HepG2 (cell line): ENCODE results near the gene ZNF112. TPM values are rescaled to one million over a fixed set of nuclear protein-coding genes. Genes with fewer than 3 reads are reported as not detected.

Experiments
- ATAC-seq: fragments of 200-7000 bp; cut with Tn5 transposase; 3 replicates; pipeline ENCODE4 v1.9.1; 2020; ENCODE audit warnings: mild to moderate bottlenecking, moderate library complexity
- BruUV-seq: library from RNA; stranded (reverse); fragments of 400-500 nt; replicated peaks from 2 replicates; lab custom pipeline; 2021; lab: Mats Ljungman, UMichigan
- CTCF ChIA-PET: fragments of 300-600 bp; formaldehyde crosslinking; extraction: SDS; loops from one replicate; lab custom pipeline; 2021; ENCODE audit warnings: low total read pairs, inconsistent platforms, low intra/inter-chr PET ratio; lab: Yijun Ruan, JAX
- POLR2A ChIA-PET: fragments of 350-600 bp; sonication (Branson Sonifier 250); formaldehyde crosslinking; loops from one replicate; lab custom pipeline; 2020; ENCODE audit warnings: antibody characterized with exemption, inconsistent platforms; lab: Yijun Ruan, JAX
- DNase-seq: peaks from one replicate; pipeline ENCODE4 v3.0.0-alpha.2; 2015; ENCODE audit warnings: low spot score
- FAIRE-seq: peaks from 3 replicates; lab custom pipeline; 2011; peaks lifted over from hg19 to GRCh38; lab: Jason Lieb, UNC
- H2AFZ ChIP-seq: one replicate; pipeline ENCODE4 v1.6.1; 2011; ENCODE audit warnings: low read length, inconsistent platforms
- H3K27ac ChIP-seq: fragments of 300-600 bp; 3 replicates; pipeline ENCODE4 v1.8.0; 2011; ENCODE audit warnings: mixed run types, mild to moderate bottlenecking, mixed read lengths, low read length, inconsistent platforms; ENCODE audit not compliant: insufficient read depth; ENCODE audit errors: extremely low read length
- H3K27me3 ChIP-seq, 2 experiments: fragments of 200-600 bp in 1 of 2; 2 replicates in 1 of 2; 3 replicates in 1 of 2; pipeline versions ENCODE4 v1.6.0 to v1.8.0; 2011; ENCODE audit warnings: low read length in 2 of 2, mild to moderate bottlenecking in 2 of 2, moderate library complexity in 2 of 2, inconsistent platforms in 1 of 2; ENCODE audit not compliant: insufficient read depth in 2 of 2, control insufficient read depth in 1 of 2
- H3K36me3 ChIP-seq, 2 experiments: fragments of 200-600 bp in 1 of 2; replicated peaks in 1 of 2; 2 replicates in 1 of 2; 3 replicates in 1 of 2; pipeline versions ENCODE4 v1.5.1 to v1.8.0; 2011; ENCODE audit warnings: low read length in 2 of 2, inconsistent platforms in 1 of 2; ENCODE audit not compliant: insufficient read depth in 2 of 2, control insufficient read depth in 1 of 2
- H3K4me1 ChIP-seq: 2 replicates; pipeline ENCODE4 v1.5.1; 2012; ENCODE audit warnings: low read length, inconsistent platforms; ENCODE audit not compliant: insufficient read depth
- H3K4me2 ChIP-seq: 2 replicates; pipeline ENCODE4 v1.6.0; 2011; ENCODE audit warnings: low read depth, low read length, inconsistent platforms
- H3K4me3 ChIP-seq, 3 experiments: fragments of 200-600 bp in 1 of 3; sonication (generic), shearing (Covaris generic) in 1 of 3; replicated peaks in 1 of 3; 2 replicates each; pipeline ENCODE4 v1.5.1; 2011 to 2016; ENCODE audit warnings: low read length in 3 of 3, inconsistent platforms in 2 of 3, low read depth in 2 of 3, mild to moderate bottlenecking in 2 of 3, control low read depth in 1 of 3, mixed read lengths in 1 of 3; ENCODE audit not compliant: insufficient read depth in 1 of 3
- H3K79me2 ChIP-seq: one replicate; pipeline ENCODE4 v1.6.1; 2011; ENCODE audit warnings: low read length, inconsistent platforms; ENCODE audit not compliant: insufficient read depth
- H3K9ac ChIP-seq: 2 replicates; pipeline ENCODE4 v1.6.0; 2011; ENCODE audit warnings: mild to moderate bottlenecking, low read depth, low read length, inconsistent platforms; ENCODE audit not compliant: insufficient read depth
- H3K9me3 ChIP-seq: 2 replicates; pipeline ENCODE4 v1.5.1; 2012; ENCODE audit warnings: mild to moderate bottlenecking, low read length
- H4K20me1 ChIP-seq: 2 replicates; pipeline ENCODE4 v1.6.0; 2011; ENCODE audit warnings: inconsistent platforms, mild to moderate bottlenecking, low read length, moderate library complexity; ENCODE audit not compliant: insufficient read depth
- CEBPB ChIP-seq: IDR thresholded peaks from 2 replicates; pipeline ENCODE4 v1.6.1; 2011; ENCODE audit warnings: low read depth, low read length, improper control_type of control experiment, borderline replicate concordance
- GATAD2A ChIP-seq: IDR thresholded peaks from 2 replicates; pipeline ENCODE4 v1.6.1; 2016
- NR0B2 ChIP-seq: sonication (generic); formaldehyde crosslinking; IDR thresholded peaks from 2 replicates; pipeline ENCODE4 v1.4.0; 2020; ENCODE audit warnings: mild to moderate bottlenecking, missing genetic modification reagents
- SETDB1 ChIP-seq: sonication (generic); formaldehyde crosslinking; IDR thresholded peaks from 2 replicates; pipeline ENCODE4 v1.5.1; 2020; ENCODE audit warnings: missing genetic modification reagents, mild to moderate bottlenecking, borderline replicate concordance
- SNRNP70 ChIP-seq: fragments of 200-400 bp; formaldehyde crosslinking; IDR thresholded peaks from 2 replicates; pipeline ENCODE4 v1.6.1; 2017; ENCODE audit warnings: mild to moderate bottlenecking, low read depth, low read length, moderate library complexity
- ZFAT ChIP-seq: sonication (generic); formaldehyde crosslinking; conservative IDR thresholded peaks from 2 replicates; pipeline ENCODE4 v1.8.1; 2023; ENCODE audit warnings: missing genetic modification reagents, inconsistent platforms
- ZKSCAN8 ChIP-seq: IDR thresholded peaks from 2 replicates; pipeline ENCODE4 v1.6.1; 2016; ENCODE audit warnings: borderline replicate concordance, missing genetic modification reagents, missing compliant biosample characterization
- ZNF383 ChIP-seq: sonication (generic); formaldehyde crosslinking; IDR thresholded peaks from 2 replicates; pipeline ENCODE4 v1.4.0; 2020; ENCODE audit warnings: missing genetic modification reagents, mild to moderate bottlenecking, borderline replicate concordance
- WGBS: methylation state at CpG from one replicate; pipeline ENCODE4 v1.1.6; 2017; ENCODE audit warnings: low lambda C conversion rate; 5-methylcytosine and 5-hydroxymethylcytosine counted together
- in situ Hi-C: cut with HindIII; loops from 2 replicates; pipeline ENCODE4 v1.10.0; 2017; ENCODE audit warnings: low pct_unique_long_range_greater_than_20kb; ENCODE audit not compliant: extremely low pct_ligation_motif_present
- intact Hi-C: fragments of 100-400 bp; cut with micrococcal nuclease; formaldehyde crosslinking; loops from one replicate; pipeline ENCODE4 v1.10.0; 2022; ENCODE audit not compliant: unreplicated experiment
- polyA plus RNA-seq, 8 experiments: library from polyadenylated mRNA; depleted of rRNA in 3 of 8; stranded (reverse) in 7 of 8; unstranded in 1 of 8; fragments of >200 nt; fragmentation: Illumina TruSeq in 4 of 8; extraction: Trizol in 4 of 8; gene quantifications; 2 replicates each; pipeline versions ENCODE4 v1.2.1 to v1.2.3, GENCODE V29; 2011 to 2016; ENCODE audit warnings: low read depth in 4 of 8, missing spikeins in 1 of 8, mixed read lengths in 1 of 8; ENCODE audit not compliant: insufficient read depth in 1 of 8
- total RNA-seq, 5 experiments: library from RNA; depleted of rRNA; stranded (reverse); fragments of >200 nt; fragmentation: Illumina TruSeq; extraction: Trizol; gene quantifications; 2 replicates each; pipeline ENCODE4 v1.2.3, GENCODE V29; 2016; ENCODE audit warnings: low read depth in 1 of 5
- TF ChIP-seq, protein P1 (sequence below): sonication (generic); formaldehyde crosslinking; IDR thresholded peaks from 2 replicates; pipeline ENCODE4 v1.5.0; 2020; ENCODE audit warnings: missing genetic modification reagents, mild to moderate bottlenecking, borderline replicate concordance

The ZNF112 gene
- total and polyA plus RNA-seq, 2 of the 13 experiments (the other 11 are each of a cell fraction or from before 2014, with no cell fraction given): 1.8 to 3.6 TPM

DNA sequence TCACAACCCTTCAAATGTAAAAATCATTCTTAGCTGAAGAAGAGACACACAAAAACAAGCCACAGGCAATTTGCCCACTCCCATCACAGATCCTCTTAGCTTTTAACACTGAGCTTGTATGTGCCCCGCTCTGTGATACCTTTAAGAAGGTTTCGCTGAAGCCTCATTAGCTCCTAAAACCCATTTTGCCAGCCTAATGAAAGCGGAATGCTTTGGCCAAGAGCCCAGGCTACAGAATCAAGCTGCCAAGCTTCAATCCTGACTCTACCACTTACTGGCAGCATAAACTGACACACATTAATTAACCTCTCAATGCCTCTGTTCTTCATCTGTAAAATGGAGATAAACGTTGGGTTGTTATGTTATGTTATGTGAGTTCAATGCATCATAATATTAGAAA, 10.5 kb downstream of the ZNF112 start:
- no peak overlapping the region for H3K4me2 ChIP-seq
- no peak overlapping the region for H3K4me3 ChIP-seq
- no peak for FAIRE-seq
- H3K9me3 ChIP-seq: peaks cover 20% of the 10 kb centered on the region
- no peak for ATAC-seq
- H3K4me1 ChIP-seq: no peaks in the 10 kb centered on the region
- H3K79me2 ChIP-seq: no peaks in the 10 kb centered on the region
- H3K27ac ChIP-seq: no peak overlapping the region
- in situ Hi-C loops (no loop called here), intact Hi-C loops (no loop called here)
- no peak overlapping the region for H3K9ac ChIP-seq
- no peak overlapping the region for H2AFZ ChIP-seq
- ChIA-PET CTCF (no interaction called here), POLR2A (no interaction called here)
- DNase-seq: no peak
- WGBS: 98% methylated on average over 4 of the region's 4 CpGs
- TF ChIP-seq ZKSCAN8: no peak
- no peak for TF ChIP-seq NR0B2 (CRISPR knock-in tag)
- no peak for TF ChIP-seq CEBPB
- no peak for TF ChIP-seq ZNF383
- TF ChIP-seq SETDB1 (CRISPR knock-in tag): no peak
- TF ChIP-seq, protein P1, sequence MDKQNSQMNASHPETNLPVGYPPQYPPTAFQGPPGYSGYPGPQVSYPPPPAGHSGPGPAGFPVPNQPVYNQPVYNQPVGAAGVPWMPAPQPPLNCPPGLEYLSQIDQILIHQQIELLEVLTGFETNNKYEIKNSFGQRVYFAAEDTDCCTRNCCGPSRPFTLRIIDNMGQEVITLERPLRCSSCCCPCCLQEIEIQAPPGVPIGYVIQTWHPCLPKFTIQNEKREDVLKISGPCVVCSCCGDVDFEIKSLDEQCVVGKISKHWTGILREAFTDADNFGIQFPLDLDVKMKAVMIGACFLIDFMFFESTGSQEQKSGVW (CRISPR knock-in tag): no peak
- no peak for TF ChIP-seq SNRNP70
- no peak for TF ChIP-seq ZFAT (CRISPR knock-in tag)
- no peak for TF ChIP-seq GATAD2A (CRISPR knock-in tag)
- no peaks in the 10 kb centered on the region; a peak in 1 of 5 replicates for H3K27me3 ChIP-seq
- BruUV-seq: no TSS peak
- no peaks in the 10 kb centered on the region for H3K36me3 ChIP-seq
- no peaks in the 10 kb centered on the region for H4K20me1 ChIP-seq
